NCI-H1417 (cell line): Measurements from ENCODE around the gene DPT.

Source experiments
- DNase-seq, 3 experiments: peaks; one replicate each; lab custom pipeline; 2025; lab: John Stamatoyannopoulos, UW

Gene DPT

DNA sequence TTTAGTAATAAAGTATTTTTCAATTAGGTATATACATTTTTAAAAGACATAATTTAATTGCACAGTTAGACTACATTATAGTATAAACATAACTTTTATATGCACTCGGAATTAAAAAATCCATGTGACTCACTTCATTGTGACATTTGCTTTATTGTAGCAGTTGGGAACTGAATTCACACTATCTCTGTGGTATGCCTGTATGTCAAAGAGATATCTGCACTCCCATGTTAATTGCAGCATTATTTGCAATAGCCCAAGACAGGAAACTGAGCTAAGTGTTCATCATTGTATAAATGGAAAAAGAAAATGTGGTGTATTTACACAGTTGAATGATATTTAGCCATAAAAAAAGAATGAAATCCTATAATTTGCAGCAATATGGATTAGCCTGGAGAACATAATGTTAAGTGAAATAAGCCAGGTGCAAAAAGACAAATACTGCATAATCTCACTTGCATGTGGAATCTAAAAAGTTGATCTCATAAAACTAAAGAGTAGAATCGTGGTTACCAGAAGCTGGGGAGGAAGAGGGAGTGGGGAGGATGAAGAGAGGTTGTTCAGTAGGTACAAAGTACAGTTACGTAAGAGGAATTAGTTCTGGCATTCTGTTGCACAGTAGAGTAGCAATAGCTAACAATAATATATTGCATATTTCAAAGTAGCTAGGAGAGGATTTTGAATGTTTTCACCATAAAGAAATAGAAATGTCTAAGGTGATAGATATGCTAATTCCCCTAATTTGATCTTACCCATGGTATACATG is 64.8 kb downstream of the DPT start:
- peak in 1 of 3 experiments; percentile 52 for DNase-seq

GRCh38 chr1:168656485-168656884 is 72.5 kb downstream of the DPT start:
- DNase-seq, result peak in 2 of 3 experiments; percentile 34 to 96

- no peak for DNase-seq
Observed at GRCh38 chr1:168654198-168654915, 74.6 kb downstream of the DPT start.

GRCh38 chr1:168653567-168653966 is 75.4 kb downstream of the DPT start:
- no peak for DNase-seq

DNA sequence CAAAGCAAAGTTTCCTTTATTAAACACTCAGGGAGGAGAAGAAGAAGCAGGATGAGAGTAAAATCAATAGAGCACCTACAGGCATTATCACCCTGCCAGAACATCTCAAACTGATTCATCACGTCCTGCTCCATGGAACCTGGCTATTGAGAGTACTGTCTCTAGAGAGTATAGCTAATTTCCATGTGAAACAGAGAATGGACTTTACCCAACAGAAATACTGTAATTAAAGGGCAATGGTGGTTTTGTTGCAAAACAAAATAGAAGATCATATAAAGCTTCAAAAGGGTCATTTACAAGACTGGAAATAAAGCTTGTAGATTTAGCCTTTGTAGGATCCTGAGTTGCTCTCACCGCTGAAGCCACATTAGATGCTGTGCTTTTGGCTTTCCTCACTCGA is 83.3 kb downstream of the DPT start:
- peak in 1 of 3 experiments; percentile 26 for DNase-seq
